Loucy (cell line): Measurements from ENCODE around the gene ABHD18.

ENCODE experiments used
- EZH2phosphoT487 ChIP-seq: fragments of 200-600 bp; IDR thresholded peaks from 2 replicates; pipeline ENCODE4 v1.6.1; 2018; ENCODE audit warnings: antibody characterized with exemption, mild to moderate bottlenecking, moderate library complexity, borderline replicate concordance
- TF ChIP-seq, protein P1 (sequence below): fragments of 200-600 bp; sonication (generic); conservative IDR thresholded peaks from 2 replicates; pipeline ENCODE4 v1.5.1; 2014; ENCODE audit warnings: mild to moderate bottlenecking, antibody characterized with exemption, low read length

DNA sequence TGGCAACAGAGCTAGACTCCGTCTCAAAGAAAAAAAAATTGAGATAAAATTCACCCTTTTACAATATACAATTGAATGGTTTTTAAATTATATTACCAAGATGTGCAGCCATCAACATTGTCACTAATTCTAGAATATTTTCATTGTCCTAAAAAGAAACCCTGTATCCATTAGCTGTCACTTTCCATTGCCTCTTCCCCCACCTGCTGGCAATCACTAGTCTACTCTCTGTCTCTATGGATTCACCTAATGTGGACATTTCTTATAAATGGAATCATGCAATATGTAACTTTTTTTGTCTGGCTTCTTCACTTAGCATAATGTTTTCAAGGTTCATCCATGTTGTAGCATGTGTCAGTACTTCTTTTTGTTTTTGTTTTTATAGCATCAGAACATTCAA is 20.8 kb downstream of the ABHD18 start:
- no peak for TF ChIP-seq EZH2phosphoT487
- TF ChIP-seq, protein P1, sequence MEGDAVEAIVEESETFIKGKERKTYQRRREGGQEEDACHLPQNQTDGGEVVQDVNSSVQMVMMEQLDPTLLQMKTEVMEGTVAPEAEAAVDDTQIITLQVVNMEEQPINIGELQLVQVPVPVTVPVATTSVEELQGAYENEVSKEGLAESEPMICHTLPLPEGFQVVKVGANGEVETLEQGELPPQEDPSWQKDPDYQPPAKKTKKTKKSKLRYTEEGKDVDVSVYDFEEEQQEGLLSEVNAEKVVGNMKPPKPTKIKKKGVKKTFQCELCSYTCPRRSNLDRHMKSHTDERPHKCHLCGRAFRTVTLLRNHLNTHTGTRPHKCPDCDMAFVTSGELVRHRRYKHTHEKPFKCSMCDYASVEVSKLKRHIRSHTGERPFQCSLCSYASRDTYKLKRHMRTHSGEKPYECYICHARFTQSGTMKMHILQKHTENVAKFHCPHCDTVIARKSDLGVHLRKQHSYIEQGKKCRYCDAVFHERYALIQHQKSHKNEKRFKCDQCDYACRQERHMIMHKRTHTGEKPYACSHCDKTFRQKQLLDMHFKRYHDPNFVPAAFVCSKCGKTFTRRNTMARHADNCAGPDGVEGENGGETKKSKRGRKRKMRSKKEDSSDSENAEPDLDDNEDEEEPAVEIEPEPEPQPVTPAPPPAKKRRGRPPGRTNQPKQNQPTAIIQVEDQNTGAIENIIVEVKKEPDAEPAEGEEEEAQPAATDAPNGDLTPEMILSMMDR = no peak; the same call in 1 of the 2 replicates
